Epidermal melanocyte (primary cell): ENCODE measurements around the gene RPS6KA3.

ENCODE experiments used
- DNase-seq: peaks from one replicate; pipeline ENCODE4 v3.0.0; 2011; ENCODE audit warnings: low spot score; ENCODE audit not compliant: insufficient read length

RPS6KA3 gene

DNA sequence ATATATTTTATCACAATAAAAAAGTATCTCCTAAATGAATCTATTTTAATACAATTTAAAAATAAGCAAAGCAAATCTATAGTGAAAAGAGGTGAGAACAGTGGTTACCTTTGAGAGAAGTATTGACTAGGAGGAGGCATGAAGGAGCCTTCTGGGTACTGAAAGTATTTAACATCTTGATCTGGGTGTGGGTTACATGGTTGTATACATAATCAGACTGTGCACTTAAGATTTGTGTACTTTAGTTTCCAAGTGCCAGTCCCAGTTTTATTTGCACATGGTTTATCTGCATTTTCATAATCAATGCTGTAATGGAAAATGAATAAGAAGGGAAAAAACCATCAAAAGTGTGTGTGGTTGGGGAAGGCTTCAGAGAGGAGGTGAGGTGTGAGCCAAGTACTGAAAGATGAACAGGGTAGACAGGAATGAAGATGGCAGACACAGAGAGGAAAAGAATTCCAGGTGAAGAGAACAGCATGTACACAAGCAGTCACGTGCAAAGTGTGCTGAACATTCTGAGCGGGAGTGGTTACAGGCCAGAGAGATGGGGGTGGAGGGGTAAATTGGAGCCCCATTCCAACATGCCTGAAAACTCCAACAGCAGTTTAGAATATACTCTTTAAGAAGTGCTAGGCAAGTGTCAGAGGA lies 164.7 kb downstream of the RPS6KA3 start:
- no peak for DNase-seq
